Vagina (tissue), 2 donors: ENCODE results near the gene TMEM169. TPM values are rescaled to one million over a fixed set of nuclear protein-coding genes. Genes with fewer than 3 reads are reported as not detected.

Experiments
- DNase-seq, 2 donors: peaks; one replicate each; pipeline ENCODE4 v3.0.0-alpha.2; 2017; ENCODE audit errors: extremely low spot score in 2 of 2
- H3K27ac ChIP-seq: fragments of 200-600 bp; sonication (generic); one replicate; pipeline ENCODE4 v1.5.1; 2019
- H3K27me3 ChIP-seq: fragments of 200-600 bp; sonication (generic); one replicate; pipeline ENCODE4 v1.5.1; 2019
- H3K36me3 ChIP-seq, 2 donors: fragments of 200-600 bp; sonication (generic); one replicate each; pipeline ENCODE4 v1.5.1; 2017 to 2019
- H3K4me1 ChIP-seq: fragments of 200-600 bp; sonication (generic); one replicate; pipeline ENCODE4 v1.5.1; 2019
- H3K4me3 ChIP-seq, 2 donors: fragments of 200-600 bp; sonication (generic); 1 replicate in 1 of 2; 2 replicates in 1 of 2; pipeline ENCODE4 v1.5.1; 2016 to 2019
- H3K9me3 ChIP-seq: fragments of 200-600 bp; sonication (generic); one replicate; pipeline ENCODE4 v1.5.1; 2019
- POLR2A ChIP-seq, 2 donors: fragments of 450-650 bp; IDR thresholded peaks; one replicate each; pipeline ENCODE4 v1.6.1; 2017; ENCODE audit warnings: antibody characterized with exemption in 2 of 2, mild to moderate bottlenecking in 2 of 2, moderate library complexity in 2 of 2
- POLR2AphosphoS5 ChIP-seq, 2 donors: sonication (generic); formaldehyde crosslinking; IDR thresholded peaks; one replicate each; pipeline ENCODE4 v1.9.0; 2017; ENCODE audit warnings: antibody characterized with exemption in 2 of 2, mild to moderate bottlenecking in 2 of 2, low read depth in 1 of 2; ENCODE audit not compliant: insufficient read depth in 1 of 2
- intact Hi-C: fragments of 100-400 bp; cut with DNase I; formaldehyde crosslinking; loops from one replicate; pipeline ENCODE4 v1.15.1; 2023
- total RNA-seq: library from RNA; depleted of rRNA; stranded (reverse); fragments of >200 nt; gene quantifications from one replicate; pipeline ENCODE4 v1.2.3, GENCODE V29; 2016
- TF ChIP-seq, protein P1 (sequence below), 3 experiments: fragments of 450-650 bp in 2 of 3; fragments of 200-600 bp in 1 of 3; sonication (generic) in 1 of 3; IDR thresholded peaks; one replicate each; pipeline ENCODE4 v1.5.1; 2017 to 2019; ENCODE audit warnings: antibody characterized with exemption in 3 of 3, mild to moderate bottlenecking in 2 of 3, moderate library complexity in 2 of 3

TMEM169 gene
- total RNA-seq, 1 donor from 2014 or later = not detected

DNA sequence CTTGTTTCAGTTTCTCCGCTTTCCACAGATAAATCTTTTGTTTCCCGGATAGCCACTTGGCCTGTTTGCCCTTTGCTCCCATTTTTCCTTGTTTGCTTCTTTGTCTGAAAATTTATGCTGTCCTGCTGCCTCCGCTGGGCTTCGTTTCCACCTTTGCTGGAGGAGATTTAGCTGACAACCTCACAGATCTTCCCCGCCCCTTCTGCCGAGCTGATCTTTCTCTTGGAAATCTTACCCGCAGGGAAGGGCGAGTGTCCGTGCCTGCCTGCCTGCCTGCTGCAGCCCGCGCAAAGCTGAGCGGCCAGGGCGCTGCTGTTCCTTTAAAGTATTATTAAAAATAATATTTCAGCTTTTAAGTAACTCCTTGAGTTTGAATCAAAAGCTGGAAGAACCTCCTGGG is 26.0 kb downstream of the TMEM169 start:
- Histone ChIP-seq H3K27me3 (no peaks in the 10 kb centered on the region), H3K27ac (no peak overlapping the region), H3K9me3 (no peaks in the 10 kb centered on the region), H3K4me1 (peaks cover 35% of the 10 kb centered on the region), H3K36me3 (peaks cover 0 to 7% of the 10 kb centered on the region in 2 donors), H3K4me3 (peak overlapping the region in 1 of 2 donors; percentile 13)
- DNase-seq = no peak
- intact Hi-C loops = no loop called here
- no peak for TF ChIP-seq POLR2A (IDR thresholded peaks at IDR 0.05)
- TF ChIP-seq POLR2AphosphoS5 (IDR thresholded peaks at IDR 0.05; ENCODE audit: insufficient read depth in 1 of 2, low read depth in 1 of 2) = no peak
- TF ChIP-seq, protein P1, sequence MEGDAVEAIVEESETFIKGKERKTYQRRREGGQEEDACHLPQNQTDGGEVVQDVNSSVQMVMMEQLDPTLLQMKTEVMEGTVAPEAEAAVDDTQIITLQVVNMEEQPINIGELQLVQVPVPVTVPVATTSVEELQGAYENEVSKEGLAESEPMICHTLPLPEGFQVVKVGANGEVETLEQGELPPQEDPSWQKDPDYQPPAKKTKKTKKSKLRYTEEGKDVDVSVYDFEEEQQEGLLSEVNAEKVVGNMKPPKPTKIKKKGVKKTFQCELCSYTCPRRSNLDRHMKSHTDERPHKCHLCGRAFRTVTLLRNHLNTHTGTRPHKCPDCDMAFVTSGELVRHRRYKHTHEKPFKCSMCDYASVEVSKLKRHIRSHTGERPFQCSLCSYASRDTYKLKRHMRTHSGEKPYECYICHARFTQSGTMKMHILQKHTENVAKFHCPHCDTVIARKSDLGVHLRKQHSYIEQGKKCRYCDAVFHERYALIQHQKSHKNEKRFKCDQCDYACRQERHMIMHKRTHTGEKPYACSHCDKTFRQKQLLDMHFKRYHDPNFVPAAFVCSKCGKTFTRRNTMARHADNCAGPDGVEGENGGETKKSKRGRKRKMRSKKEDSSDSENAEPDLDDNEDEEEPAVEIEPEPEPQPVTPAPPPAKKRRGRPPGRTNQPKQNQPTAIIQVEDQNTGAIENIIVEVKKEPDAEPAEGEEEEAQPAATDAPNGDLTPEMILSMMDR (IDR thresholded peaks at IDR 0.05) = no peak

DNA sequence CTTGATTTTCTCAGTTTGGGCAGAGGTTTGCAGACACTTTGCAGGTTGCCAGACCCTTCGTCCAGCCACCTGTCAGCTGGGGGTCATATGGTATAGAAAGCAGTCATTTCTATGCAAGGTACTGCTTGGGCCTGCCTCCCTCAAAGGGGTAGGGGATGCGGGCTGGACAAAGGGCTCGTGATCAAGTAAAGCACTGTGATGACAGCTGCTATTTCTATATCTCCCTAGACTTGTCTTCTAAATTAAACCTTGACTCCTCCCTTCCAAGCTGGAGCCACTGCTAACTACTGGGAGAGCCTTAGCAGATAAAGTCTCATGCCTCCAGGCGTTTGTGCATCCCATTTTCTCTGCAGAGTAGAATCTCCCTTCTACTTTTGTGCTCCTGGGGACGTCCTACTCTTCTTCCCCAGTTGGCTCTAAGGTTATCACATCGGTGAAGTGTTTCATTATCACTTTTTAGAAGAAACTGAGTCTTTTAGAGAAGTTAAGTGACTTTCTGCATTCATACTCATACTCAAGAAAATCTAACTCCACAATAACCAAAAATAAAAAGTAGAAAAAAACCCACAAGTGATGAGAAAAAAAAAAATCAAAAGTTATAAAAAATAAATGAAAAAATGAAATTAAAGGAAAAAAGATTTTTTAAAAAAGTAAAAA is 26.7 kb downstream of the TMEM169 start:
- no peak for TF ChIP-seq POLR2A (IDR thresholded peaks at IDR 0.05)
- TF ChIP-seq, protein P1 (IDR thresholded peaks at IDR 0.05) = no peak
- no peak for TF ChIP-seq POLR2AphosphoS5 (IDR thresholded peaks at IDR 0.05; ENCODE audit: insufficient read depth in 1 of 2, low read depth in 1 of 2)
- peaks cover 0 to 14% of the 10 kb centered on the region in 2 donors for H3K36me3 ChIP-seq
- intact Hi-C loops = no loop called here
- H3K27me3 ChIP-seq = no peaks in the 10 kb centered on the region
- H3K4me1 ChIP-seq = peaks cover 36% of the 10 kb centered on the region
- no peak for DNase-seq
- H3K27ac ChIP-seq = peak overlapping the region; percentile 37
- H3K4me3 ChIP-seq = peak overlapping the region; percentile 83 to 91
- H3K9me3 ChIP-seq = no peaks in the 10 kb centered on the region

DNA sequence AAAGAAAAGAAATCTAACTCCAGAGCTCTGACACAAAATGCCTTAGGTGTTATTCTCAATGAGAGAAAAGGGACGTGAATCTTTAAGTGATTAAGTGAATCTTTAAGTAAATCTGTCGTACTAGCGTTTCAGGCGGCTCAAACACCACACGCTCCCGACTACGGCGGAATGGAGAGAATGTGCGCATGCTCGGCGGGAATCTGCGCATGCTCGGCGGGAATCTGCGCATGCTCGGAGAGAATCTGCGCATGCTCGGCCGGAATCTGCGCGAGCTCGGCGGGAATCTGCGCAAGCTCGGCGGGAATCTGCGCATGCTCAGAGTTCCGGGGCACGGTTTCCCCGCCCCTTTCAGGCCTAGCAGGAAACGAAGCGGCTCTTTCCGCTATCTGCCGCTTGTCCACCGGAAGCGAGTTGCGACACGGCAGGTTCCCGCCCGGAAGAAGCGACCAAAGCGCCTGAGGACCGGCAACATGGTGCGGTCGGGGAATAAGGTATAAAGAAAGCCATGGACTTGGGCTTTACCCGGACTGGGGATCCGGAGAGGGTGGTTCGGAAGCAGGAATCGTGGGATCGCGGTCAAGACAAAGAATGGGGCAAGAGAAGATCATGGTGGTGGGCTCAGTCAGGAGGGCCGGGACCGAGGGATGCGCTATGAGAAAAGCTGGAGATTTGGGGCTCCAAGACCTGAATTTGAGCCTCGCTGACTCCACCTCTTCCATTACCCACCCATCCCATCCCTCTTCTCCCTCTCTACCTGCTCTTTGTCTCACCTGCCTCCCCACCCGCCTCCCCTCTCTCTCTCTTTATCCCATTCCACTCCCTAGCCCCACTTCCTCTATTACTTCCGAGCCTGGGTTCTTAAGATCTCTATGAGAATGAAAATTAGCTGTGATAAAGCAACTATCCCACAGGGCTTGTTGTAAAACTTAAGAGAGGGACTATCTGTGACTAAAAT is 27.5 kb downstream of the TMEM169 start, which contains the start of gene XRCC5:
XRCC5 (plus strand) TSS at position 382 of the 955 bp plus-strand sequence; CDS start at position 471, 89 bp downstream.
- Histone ChIP-seq H3K27ac (peak within 1 kb of the TSS; percentile 86), H3K4me3 (peak within 1 kb of the TSS; percentile 83 to 91), H3K4me1 (peaks cover 39% of the 10 kb centered on the region), H3K9me3 (no peaks in the 10 kb centered on the region), H3K27me3 (no peaks in the 10 kb centered on the region), H3K36me3 (peaks cover 0 to 20% of the 10 kb centered on the region in 2 donors)
- intact Hi-C loops = no loop called here
- DNase-seq = peak in 1 of 2 donors; percentile 97
- TF ChIP-seq POLR2AphosphoS5 (IDR thresholded peaks at IDR 0.05; ENCODE audit: insufficient read depth in 1 of 2, low read depth in 1 of 2) (peak; percentile 92 to 99), POLR2A (IDR thresholded peaks at IDR 0.05) (peak in 1 of 2 donors; percentile 15)
- TF ChIP-seq, protein P1 (IDR thresholded peaks at IDR 0.05) = no peak

GRCh38 chr2:216109962-216110614 is 28.4 kb downstream of the TMEM169 start:
- Histone ChIP-seq H3K9me3 (no peaks in the 10 kb centered on the region), H3K27me3 (no peaks in the 10 kb centered on the region), H3K27ac (peak overlapping the region; percentile 86), H3K4me3 (peak overlapping the region; percentile 83 to 91), H3K36me3 (peaks cover 0 to 20% of the 10 kb centered on the region in 2 donors), H3K4me1 (peaks cover 43% of the 10 kb centered on the region)
- no peak for DNase-seq
- intact Hi-C loops = no loop called here
- TF ChIP-seq POLR2A (IDR thresholded peaks at IDR 0.05) = no peak
- TF ChIP-seq, protein P1 (IDR thresholded peaks at IDR 0.05) = peak in 1 of 3 experiments; percentile 26
